ENCODE data around the gene GSTO1.

- TF ChIP-seq GATA2 (IDR thresholded peaks at IDR 0.05; ENCODE audit: low read depth, low read length) (no peak), GATA3 (IDR thresholded peaks at IDR 0.05; ENCODE audit: low read depth, low read length) (no peak)
These were observed 60.1 kb downstream of the GSTO1 start for GRCh38 chr10:104314591-104315485.
